GM19351 (cell line): Measurements from ENCODE around the gene ME3.
A peak's percentile ranks its signal among the peaks of the same experiment; 100 is the strongest.
"Not testable (repeated sequence)": the region's sequence is repeated elsewhere in the genome, so short reads cannot be mapped to it uniquely, and the experiment has no call there.

Experiments used
- ATAC-seq: cut with Tn5 transposase; IDR thresholded peaks from one replicate; pipeline ENCODE4 v1.9.1; 2021; ENCODE audit warnings: mild to moderate bottlenecking, moderate library complexity; ENCODE audit not compliant: unreplicated experiment

Gene ME3

GRCh38 chr11:86666193-86666592 lies 6.2 kb downstream of the ME3 start:
- ATAC-seq, result no peak

GRCh38 chr11:86664930-86665329 lies 7.5 kb downstream of the ME3 start:
- ATAC-seq, result no peak

- ATAC-seq, result no peak
Observed at GRCh38 chr11:86663761-86664160, 8.7 kb downstream of the ME3 start.

- no peak for ATAC-seq
Observed at GRCh38 chr11:86663291-86663690, 9.1 kb downstream of the ME3 start.

- ATAC-seq, result no peak
Observed at GRCh38 chr11:86660736-86661135, 11.7 kb downstream of the ME3 start.

GRCh38 chr11:86660088-86660487 lies 12.3 kb downstream of the ME3 start:
- ATAC-seq, result no peak

GRCh38 chr11:86658534-86658933 lies 13.9 kb downstream of the ME3 start:
- no peak for ATAC-seq

- ATAC-seq, result not testable (repeated sequence)
Observed at GRCh38 chr11:86645212-86645611, 27.2 kb downstream of the ME3 start.

- ATAC-seq, result no peak
Observed at GRCh38 chr11:86644291-86644690, 28.1 kb downstream of the ME3 start.

- ATAC-seq, result no peak
Observed at GRCh38 chr11:86641537-86642261, 30.7 kb downstream of the ME3 start.

- ATAC-seq, result no peak
Observed at GRCh38 chr11:86639137-86639536, 33.3 kb downstream of the ME3 start.

- ATAC-seq, result no peak
Observed at GRCh38 chr11:86638673-86639072, 33.7 kb downstream of the ME3 start.

GRCh38 chr11:86637988-86638387 lies 34.4 kb downstream of the ME3 start:
- peak; percentile 73 for ATAC-seq

GRCh38 chr11:86636275-86636674 lies 36.1 kb downstream of the ME3 start:
- ATAC-seq, result no peak

- ATAC-seq, result peak; percentile 69
Observed at GRCh38 chr11:86632499-86633269, 39.7 kb downstream of the ME3 start.

- ATAC-seq, result no peak
Observed at GRCh38 chr11:86630229-86630981, 42.0 kb downstream of the ME3 start.

- ATAC-seq, result no peak
Observed at GRCh38 chr11:86629045-86629706, 43.2 kb downstream of the ME3 start.

GRCh38 chr11:86627776-86628455 lies 44.5 kb downstream of the ME3 start:
- ATAC-seq, result no peak

- peak; percentile 13 for ATAC-seq
Observed at GRCh38 chr11:86625981-86626380, 46.4 kb downstream of the ME3 start.

GRCh38 chr11:86625544-86625943 lies 46.9 kb downstream of the ME3 start:
- peak; percentile 61 for ATAC-seq

- ATAC-seq, result no peak
Observed at GRCh38 chr11:86624366-86624765, 48.0 kb downstream of the ME3 start.
